ENCODE data around the gene GUK1.

Gene GUK1

GRCh38 chr1:228150120-228150460, 10.0 kb downstream of the GUK1 start:
- TF ChIP-seq CTCF (IDR thresholded peaks at IDR 0.05; ENCODE audit: low read depth, low read length): no peak
- H3K4me3 ChIP-seq (replicated peaks in 1 of 2; ENCODE audit: low read depth in 2 of 2, low read length in 2 of 2): no peak overlapping the region
- no peak for DNase-seq (ENCODE audit: low read depth in 2 of 2)

- H3K4me3 ChIP-seq (replicated peaks in 1 of 2; ENCODE audit: low read depth in 2 of 2, low read length in 2 of 2): no peak overlapping the region
- TF ChIP-seq CTCF (IDR thresholded peaks at IDR 0.05; ENCODE audit: low read depth, low read length): no peak
- DNase-seq (ENCODE audit: low read depth in 2 of 2): peak; percentile 55 to 97
Observed at GRCh38 chr1:228150461-228151179, 10.5 kb downstream of the GUK1 start.

GRCh38 chr1:228151180-228151925, 11.3 kb downstream of the GUK1 start:
- TF ChIP-seq CTCF (IDR thresholded peaks at IDR 0.05; ENCODE audit: low read depth, low read length): no peak
- no peak overlapping the region for H3K4me3 ChIP-seq (replicated peaks in 1 of 2; ENCODE audit: low read depth in 2 of 2, low read length in 2 of 2)
- DNase-seq (ENCODE audit: low read depth in 2 of 2): no peak

- TF ChIP-seq CTCF (IDR thresholded peaks at IDR 0.05; ENCODE audit: low read depth, low read length): no peak
- DNase-seq (ENCODE audit: low read depth in 2 of 2): no peak
- H3K4me3 ChIP-seq (replicated peaks in 1 of 2; ENCODE audit: low read depth in 2 of 2, low read length in 2 of 2): no peak overlapping the region
Observed at GRCh38 chr1:228152097-228152917, 12.2 kb downstream of the GUK1 start.

GRCh38 chr1:228152918-228153258, 12.8 kb downstream of the GUK1 start:
- DNase-seq (ENCODE audit: low read depth in 2 of 2): no peak
- no peak overlapping the region for H3K4me3 ChIP-seq (replicated peaks in 1 of 2; ENCODE audit: low read depth in 2 of 2, low read length in 2 of 2)
- no peak for TF ChIP-seq CTCF (IDR thresholded peaks at IDR 0.05; ENCODE audit: low read depth, low read length)

GRCh38 chr1:228154021-228154669, 14.1 kb downstream of the GUK1 start:
- no peak overlapping the region for H3K4me3 ChIP-seq (replicated peaks in 1 of 2; ENCODE audit: low read depth in 2 of 2, low read length in 2 of 2)
- no peak for DNase-seq (ENCODE audit: low read depth in 2 of 2)
- no peak for TF ChIP-seq CTCF (IDR thresholded peaks at IDR 0.05; ENCODE audit: low read depth, low read length)

All from cardiac fibroblast (primary cell).